ENCODE results near the gene SAC3D1. TPM values are rescaled to one million over a fixed set of nuclear protein-coding genes. Genes with fewer than 3 reads are reported as not detected.
A peak's percentile ranks its signal among the peaks of the same experiment; 100 is the strongest.
"Not testable (repeated sequence)": the region's sequence is repeated elsewhere in the genome, so short reads cannot be mapped to it uniquely, and the experiment has no call there.

The SAC3D1 gene
- total RNA-seq, 1 experiment from 2014 or later: 42.1 TPM

DNA sequence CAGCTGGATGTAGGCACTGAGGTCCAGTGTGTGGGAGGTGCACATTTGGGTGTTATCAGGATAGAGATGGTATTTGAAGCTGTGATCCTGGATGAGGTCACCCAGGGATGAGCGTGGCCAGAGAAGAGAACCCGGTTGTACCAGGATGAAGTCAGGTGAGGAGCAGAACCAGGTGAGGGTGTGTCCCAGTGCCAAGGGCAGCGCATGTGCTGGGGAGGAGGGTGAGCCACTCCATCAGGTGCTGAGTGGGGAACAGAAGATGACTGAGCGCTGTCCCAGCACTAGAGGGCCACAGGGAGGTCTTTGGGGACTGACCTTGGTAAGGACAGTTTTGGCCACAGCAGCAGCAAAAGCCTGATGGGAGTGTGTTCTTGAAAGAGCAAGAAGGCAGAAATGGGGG lies 24.3 kb upstream of the SAC3D1 start:
- Histone ChIP-seq H3K27me3 (no peaks in the 10 kb centered on the region), H3K36me3 (peaks cover 10% of the 10 kb centered on the region), H3K4me3 (no peak overlapping the region), H3K9me3 (no peaks in the 10 kb centered on the region)
- DNase-seq: no peak

GRCh38 chr11:65017937-65018336 lies 23.1 kb upstream of the SAC3D1 start:
- Histone ChIP-seq H3K27me3 (no peaks in the 10 kb centered on the region), H3K9me3 (no peaks in the 10 kb centered on the region), H3K36me3 (peaks cover 10% of the 10 kb centered on the region), H3K4me3 (no peak overlapping the region)
- no peak for DNase-seq

DNA sequence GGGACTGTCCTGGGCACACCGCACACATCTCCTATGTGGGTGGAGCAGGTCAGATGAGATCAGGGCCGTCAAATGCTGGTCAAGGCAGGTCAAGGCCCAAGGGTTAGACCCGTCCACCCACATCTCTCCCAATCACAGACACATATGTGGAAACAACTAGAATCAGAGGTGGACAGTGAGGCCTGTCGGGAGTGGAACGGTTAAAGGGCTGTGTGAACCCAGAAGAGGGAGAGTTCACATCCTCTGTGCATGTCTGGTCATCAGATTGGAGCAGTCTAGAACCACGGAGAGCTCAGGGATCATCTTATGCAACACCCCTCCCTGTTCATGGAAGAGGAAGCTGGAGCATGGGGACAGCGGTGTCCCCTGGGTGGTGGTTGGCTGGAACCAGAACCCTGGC lies 21.2 kb upstream of the SAC3D1 start:
- DNase-seq: no peak
- Histone ChIP-seq H3K9me3 (no peaks in the 10 kb centered on the region), H3K36me3 (peaks cover 10% of the 10 kb centered on the region), H3K4me3 (no peak overlapping the region), H3K27me3 (no peaks in the 10 kb centered on the region)

DNA sequence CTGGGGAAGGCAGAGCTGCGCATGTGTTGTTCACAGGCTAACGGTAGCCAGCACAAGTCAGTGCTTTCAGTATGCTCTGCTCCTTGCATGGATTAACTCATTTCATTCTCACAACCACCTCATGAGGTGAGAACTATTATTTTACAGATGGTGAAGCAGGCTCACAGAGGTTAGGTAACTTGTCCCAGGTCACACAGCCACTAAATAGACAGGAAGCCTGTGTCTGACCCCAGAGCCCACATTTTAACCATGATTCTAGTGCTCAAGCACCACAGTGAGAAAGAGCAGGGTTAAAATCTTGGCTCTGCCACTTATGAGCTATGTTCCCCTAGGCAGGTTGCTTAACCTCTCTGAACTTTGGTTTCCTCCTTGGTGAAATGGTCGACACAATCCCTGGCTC lies 20.0 kb upstream of the SAC3D1 start:
- no peak overlapping the region for H3K4me3 ChIP-seq
- DNase-seq: no peak
- H3K36me3 ChIP-seq: peaks cover 6% of the 10 kb centered on the region
- no peaks in the 10 kb centered on the region for H3K27me3 ChIP-seq
- H3K9me3 ChIP-seq: no peaks in the 10 kb centered on the region

DNA sequence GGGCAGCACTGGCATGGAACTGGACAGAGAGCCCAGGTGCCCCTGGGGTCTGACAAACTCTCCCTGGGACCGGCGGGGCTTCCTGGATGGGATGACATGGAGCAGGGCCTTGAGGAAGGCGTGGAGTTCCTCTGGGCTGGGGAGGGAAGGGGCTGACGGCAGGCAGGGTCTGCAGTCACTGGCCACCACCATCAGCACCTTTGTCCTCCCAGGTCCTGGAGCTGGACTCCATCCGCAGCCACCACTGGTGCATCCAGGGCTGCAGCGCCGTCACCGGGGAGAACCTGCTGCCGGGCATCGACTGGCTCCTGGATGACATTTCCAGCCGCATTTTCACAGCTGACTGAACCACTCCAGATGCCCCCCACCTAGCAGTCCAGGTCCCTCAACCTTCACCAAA lies 19.5 kb upstream of the SAC3D1 start:
- peaks cover 6% of the 10 kb centered on the region for H3K36me3 ChIP-seq
- H3K27me3 ChIP-seq: no peaks in the 10 kb centered on the region
- H3K4me3 ChIP-seq: no peak overlapping the region
- H3K9me3 ChIP-seq: no peaks in the 10 kb centered on the region
- DNase-seq: no peak

- not testable (repeated sequence) for H3K9me3 ChIP-seq, H3K36me3 ChIP-seq, DNase-seq, H3K27me3 ChIP-seq, H3K4me3 ChIP-seq
These were observed 17.5 kb upstream of the SAC3D1 start for GRCh38 chr11:65023502-65023901.

DNA sequence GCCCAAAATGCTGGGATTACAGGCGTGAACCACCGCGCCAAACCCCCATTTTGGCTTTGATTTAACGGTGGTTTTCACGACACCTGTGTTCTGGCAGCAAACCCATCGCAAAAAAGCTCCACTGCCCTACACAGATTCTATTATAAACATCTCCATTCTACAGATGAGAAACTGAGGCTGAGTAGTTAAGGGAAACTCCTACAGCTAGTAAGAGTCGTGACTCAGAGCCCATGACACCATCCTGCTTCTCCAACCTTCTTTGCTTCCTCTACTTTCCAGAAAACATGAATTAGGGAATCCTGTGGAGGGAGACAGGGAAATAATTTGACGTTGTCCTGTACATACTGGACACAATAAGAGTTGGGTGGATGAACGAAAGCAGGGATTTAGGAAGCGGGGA lies 14.2 kb upstream of the SAC3D1 start:
- H3K36me3 ChIP-seq: no peaks in the 10 kb centered on the region
- no peaks in the 10 kb centered on the region for H3K27me3 ChIP-seq
- peak; percentile 26 for DNase-seq
- H3K9me3 ChIP-seq: no peaks in the 10 kb centered on the region
- H3K4me3 ChIP-seq: peak overlapping the region; percentile 75

DNA sequence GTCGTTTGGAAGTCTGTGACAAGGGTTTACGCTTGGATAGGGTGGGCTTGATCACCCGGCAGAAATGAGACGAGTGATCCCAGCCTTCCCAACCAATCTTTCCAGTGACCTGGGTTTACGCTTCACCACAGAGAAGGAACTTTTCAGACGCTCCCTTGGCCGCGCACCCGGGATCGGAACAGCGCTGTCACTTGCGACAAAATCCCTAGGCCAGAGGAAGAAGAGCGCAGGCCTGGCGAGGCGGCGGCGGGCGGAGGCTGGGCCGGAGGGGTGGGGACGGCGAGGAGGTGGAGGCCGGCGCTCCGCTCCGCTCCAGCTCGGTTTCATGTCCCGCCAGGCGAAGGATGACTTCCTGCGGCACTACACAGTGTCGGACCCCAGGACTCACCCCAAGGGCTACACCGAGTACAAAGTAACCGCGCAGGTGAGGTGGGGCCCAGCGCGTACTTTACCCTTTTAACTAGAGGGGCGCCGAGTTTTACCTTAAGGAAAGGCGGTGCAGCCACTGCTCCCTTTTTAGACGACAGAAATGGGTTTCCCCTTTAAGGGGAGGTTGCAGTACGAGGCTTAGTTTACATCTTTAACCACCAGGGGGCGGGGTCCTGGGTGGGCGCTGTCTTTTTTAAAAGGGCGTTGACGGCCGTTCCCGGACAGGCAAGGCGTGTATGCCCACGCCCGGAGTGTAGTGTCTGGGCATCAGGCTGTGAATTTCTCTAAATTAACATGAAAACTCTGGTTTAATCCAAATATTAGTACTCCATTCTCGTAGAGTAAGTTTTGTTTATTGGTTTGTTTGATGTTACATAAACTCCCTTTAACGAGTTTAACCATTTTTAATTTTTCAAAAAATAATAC lies 13.6 kb upstream of the SAC3D1 start, which contains the start of gene SNX15:
Gene SNX15, plus strand, starts transcription at position 227 of the 855 bp plus-strand sequence. Its CDS starts 99 bp downstream, at position 326.
- H3K36me3 ChIP-seq: no peaks in the 10 kb centered on the region
- no peaks in the 10 kb centered on the region for H3K9me3 ChIP-seq
- peak; percentile 96 for DNase-seq
- H3K27me3 ChIP-seq: no peaks in the 10 kb centered on the region
- peak within 1 kb of the TSS; percentile 75 for H3K4me3 ChIP-seq

GRCh38 chr11:65032216-65032615 lies 8.8 kb upstream of the SAC3D1 start:
- DNase-seq: no peak
- H3K27me3 ChIP-seq: no peaks in the 10 kb centered on the region
- no peaks in the 10 kb centered on the region for H3K36me3 ChIP-seq

DNA sequence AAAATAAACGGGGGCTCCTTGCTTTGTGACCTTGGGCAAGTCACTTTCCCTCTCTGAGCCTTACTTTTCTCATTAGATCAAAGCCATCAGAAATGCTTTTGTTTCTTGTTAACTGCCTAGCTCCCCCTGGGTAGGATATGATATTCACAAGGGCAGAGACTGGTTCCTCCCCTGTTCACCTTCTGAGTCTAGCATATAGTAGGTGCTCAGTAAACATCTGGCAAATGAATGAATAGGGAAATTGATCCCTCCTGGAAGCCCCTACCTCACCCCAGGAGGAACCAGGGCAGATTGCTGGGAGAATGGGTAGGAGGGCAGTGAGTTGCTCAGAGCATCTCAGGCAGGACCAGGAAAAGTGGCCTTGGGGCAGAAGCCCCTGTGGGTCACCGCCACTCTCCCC lies 6.6 kb upstream of the SAC3D1 start:
- DNase-seq: no peak
- no peaks in the 10 kb centered on the region for H3K9me3 ChIP-seq
- H3K4me3 ChIP-seq: no peak overlapping the region
- no peaks in the 10 kb centered on the region for H3K27me3 ChIP-seq
- H3K36me3 ChIP-seq: peaks cover 4% of the 10 kb centered on the region; the same call in 1 of the 2 replicates

More at GRCh38 chr11:65032216-65032615, 8.8 kb upstream of the SAC3D1 start:
- H3K4me3 ChIP-seq: no peak overlapping the region
- H3K9me3 ChIP-seq: no peaks in the 10 kb centered on the region

GRCh38 chr11:65035579-65035978 lies 5.4 kb upstream of the SAC3D1 start:
- Histone ChIP-seq H3K9me3 (no peaks in the 10 kb centered on the region), H3K27me3 (no peaks in the 10 kb centered on the region), H3K36me3 (peaks cover 4% of the 10 kb centered on the region; the same call in 1 of the 2 replicates), H3K4me3 (no peak overlapping the region)
- no peak for DNase-seq

DNA sequence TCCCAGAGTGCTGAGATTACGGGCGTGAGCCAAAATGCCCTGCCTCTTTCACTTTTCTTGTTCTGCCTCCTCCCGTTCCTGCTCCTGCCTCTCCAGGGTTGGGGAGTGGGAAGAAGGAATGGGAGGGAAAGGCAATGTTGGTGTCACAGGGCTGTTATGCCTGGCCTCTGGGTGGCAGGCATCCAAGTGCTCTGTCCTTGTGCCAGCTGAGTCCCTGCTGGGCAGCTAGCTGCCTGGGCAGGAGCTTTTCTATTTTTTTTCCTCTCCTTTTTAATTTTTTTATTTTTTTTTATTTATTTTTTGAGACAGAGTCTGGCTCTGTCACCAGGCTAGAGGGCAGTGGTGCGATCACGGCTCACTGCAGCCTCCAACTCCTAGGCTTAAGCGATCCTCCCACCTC lies 4.1 kb upstream of the SAC3D1 start:
- Histone ChIP-seq H3K36me3 (peaks cover 4% of the 10 kb centered on the region; the same call in 1 of the 2 replicates), H3K9me3 (no peaks in the 10 kb centered on the region), H3K4me3 (no peak overlapping the region), H3K27me3 (no peaks in the 10 kb centered on the region)
- peak; percentile 65 for DNase-seq

GRCh38 chr11:65040520-65040846 lies 527 bp upstream of the SAC3D1 start:
- H3K27me3 ChIP-seq: no peaks in the 10 kb centered on the region
- peak overlapping the region; percentile 63 for H3K4me3 ChIP-seq
- DNase-seq: no peak
- no peaks in the 10 kb centered on the region for H3K9me3 ChIP-seq
- H3K36me3 ChIP-seq: peaks cover 27% of the 10 kb centered on the region

DNA sequence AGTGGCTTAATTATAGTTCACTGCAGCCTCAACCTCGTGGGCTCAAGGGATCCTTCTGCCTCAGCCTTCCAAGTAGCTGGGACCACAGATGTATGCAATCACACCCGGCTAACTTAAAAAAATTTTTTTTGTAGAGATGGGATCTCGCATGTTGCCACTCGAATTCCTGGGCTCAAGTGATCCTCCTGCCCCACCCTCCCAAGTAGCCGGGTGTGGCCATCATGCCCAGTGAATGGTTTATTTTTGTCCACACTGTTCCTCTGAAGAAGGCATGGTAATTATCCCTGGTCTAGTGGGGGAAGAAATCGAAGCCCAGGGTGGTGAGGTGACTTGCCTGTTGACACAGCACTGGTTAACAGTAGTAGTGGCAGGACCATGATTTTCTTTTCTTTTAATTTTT lies 1.9 kb downstream of the SAC3D1 start:
- H3K36me3 ChIP-seq: peaks cover 34% of the 10 kb centered on the region

DNA sequence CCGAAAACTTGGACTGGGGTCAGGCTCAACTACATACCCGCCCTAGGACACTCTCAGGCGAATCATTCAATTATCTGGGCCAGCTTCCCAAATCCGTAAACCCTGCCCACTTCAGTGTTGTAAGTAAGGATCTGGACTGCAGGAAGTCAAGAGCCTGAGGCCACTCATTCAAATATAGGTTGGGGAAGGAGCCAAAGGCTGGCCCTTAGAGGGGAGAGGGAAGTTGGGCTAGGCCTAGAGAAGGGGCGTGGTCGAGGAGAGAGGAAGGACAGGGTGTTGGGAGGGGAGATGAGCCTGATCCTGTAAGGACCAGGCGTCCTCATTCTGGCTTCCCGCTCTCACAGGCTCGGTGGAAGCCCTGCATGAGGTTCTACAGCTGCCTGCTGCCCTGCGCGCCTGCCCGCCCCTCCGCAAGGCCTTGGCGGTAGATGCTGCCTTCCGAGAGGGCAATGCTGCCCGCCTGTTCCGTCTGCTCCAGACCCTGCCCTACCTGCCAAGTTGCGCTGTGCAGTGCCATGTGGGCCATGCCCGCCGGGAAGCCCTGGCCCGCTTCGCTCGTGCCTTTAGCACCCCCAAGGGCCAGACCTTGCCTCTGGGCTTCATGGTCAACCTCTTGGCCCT lies 3.0 kb downstream of the SAC3D1 start:
- Histone ChIP-seq H3K27me3 (no peaks in the 10 kb centered on the region), H3K36me3 (peaks cover 32% of the 10 kb centered on the region), H3K4me3 (no peak overlapping the region), H3K9me3 (no peaks in the 10 kb centered on the region)
- peak; percentile 80 for DNase-seq

More for the DNA sequence above, 1.9 kb downstream of the SAC3D1 start:
- Histone ChIP-seq H3K4me3 (peak overlapping the region; percentile 63), H3K27me3 (no peaks in the 10 kb centered on the region), H3K9me3 (no peaks in the 10 kb centered on the region)
- no peak for DNase-seq

- Histone ChIP-seq H3K36me3 (peaks cover 32% of the 10 kb centered on the region), H3K27me3 (no peaks in the 10 kb centered on the region), H3K4me3 (no peak overlapping the region), H3K9me3 (no peaks in the 10 kb centered on the region)
- no peak for DNase-seq
These were observed 4.1 kb downstream of the SAC3D1 start for GRCh38 chr11:65045061-65045460.

- no peak for DNase-seq
- H3K9me3 ChIP-seq: no peaks in the 10 kb centered on the region
- no peak overlapping the region for H3K4me3 ChIP-seq
- no peaks in the 10 kb centered on the region for H3K27me3 ChIP-seq
- peaks cover 32% of the 10 kb centered on the region for H3K36me3 ChIP-seq
These were observed 4.7 kb downstream of the SAC3D1 start for GRCh38 chr11:65045728-65046127.

All from MG63 (cell line).